ENCODE measurements around the gene ELP5.

DNA sequence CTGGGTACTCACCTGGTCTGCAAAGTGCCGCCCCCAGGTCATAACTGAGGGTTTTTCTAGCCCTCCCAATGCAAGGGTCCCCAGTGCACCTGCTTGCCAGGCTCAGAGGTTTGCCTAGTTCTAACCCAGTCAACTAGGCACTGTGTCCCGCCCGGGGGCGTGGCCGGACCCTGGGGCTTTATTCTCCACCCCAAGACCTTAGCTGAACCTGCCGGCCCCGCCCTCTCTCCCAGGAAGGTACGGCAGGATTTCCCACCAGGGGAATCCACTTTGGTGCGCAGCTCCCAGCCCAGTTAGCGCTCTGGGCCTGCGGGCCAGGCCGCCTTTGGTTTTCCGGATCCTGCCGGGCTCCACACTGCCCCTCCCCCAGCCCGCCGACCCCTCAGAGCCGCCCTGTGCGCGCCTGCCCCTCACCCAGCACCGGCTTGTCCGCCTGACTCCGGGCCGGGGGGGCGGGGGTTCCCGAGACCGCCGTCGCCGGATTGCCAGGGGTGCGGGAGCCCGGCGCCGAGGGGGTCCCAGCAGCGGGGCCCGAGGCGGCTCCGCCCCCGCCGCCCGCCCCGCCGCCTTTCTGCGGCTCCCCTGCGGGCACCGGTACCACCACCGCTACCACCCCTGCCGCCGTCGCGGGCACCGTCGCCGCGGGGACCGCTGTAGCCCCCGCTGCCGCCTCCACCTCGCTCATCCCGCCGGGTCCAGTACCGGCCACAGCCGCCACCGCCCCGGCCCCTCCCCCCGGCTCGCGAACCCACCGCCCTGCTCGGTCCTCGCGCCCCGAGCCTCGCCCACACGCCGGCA, 42.0 kb downstream of the ELP5 start:
- TF ChIP-seq, protein P1, sequence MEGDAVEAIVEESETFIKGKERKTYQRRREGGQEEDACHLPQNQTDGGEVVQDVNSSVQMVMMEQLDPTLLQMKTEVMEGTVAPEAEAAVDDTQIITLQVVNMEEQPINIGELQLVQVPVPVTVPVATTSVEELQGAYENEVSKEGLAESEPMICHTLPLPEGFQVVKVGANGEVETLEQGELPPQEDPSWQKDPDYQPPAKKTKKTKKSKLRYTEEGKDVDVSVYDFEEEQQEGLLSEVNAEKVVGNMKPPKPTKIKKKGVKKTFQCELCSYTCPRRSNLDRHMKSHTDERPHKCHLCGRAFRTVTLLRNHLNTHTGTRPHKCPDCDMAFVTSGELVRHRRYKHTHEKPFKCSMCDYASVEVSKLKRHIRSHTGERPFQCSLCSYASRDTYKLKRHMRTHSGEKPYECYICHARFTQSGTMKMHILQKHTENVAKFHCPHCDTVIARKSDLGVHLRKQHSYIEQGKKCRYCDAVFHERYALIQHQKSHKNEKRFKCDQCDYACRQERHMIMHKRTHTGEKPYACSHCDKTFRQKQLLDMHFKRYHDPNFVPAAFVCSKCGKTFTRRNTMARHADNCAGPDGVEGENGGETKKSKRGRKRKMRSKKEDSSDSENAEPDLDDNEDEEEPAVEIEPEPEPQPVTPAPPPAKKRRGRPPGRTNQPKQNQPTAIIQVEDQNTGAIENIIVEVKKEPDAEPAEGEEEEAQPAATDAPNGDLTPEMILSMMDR (IDR thresholded peaks at IDR 0.05; ENCODE audit: insufficient read depth, low read depth, low read length) = no peak
- TF ChIP-seq EZH2 (IDR thresholded peaks at IDR 0.05; ENCODE audit: insufficient read depth, low read length) = peak; percentile 93
